ENCODE results near the gene TRIM65. TPM values are rescaled to one million over a fixed set of nuclear protein-coding genes. Genes with fewer than 3 reads are reported as not detected.

Gene TRIM65
- total and polyA plus RNA-seq, 10 of the 15 experiments (the other 5 are each of a cell fraction or from before 2014, with no cell fraction given) = 1.4 to 26.0 (median 10.8) TPM

GRCh38 chr17:75899767-75900468 lies 3.2 kb upstream of the TRIM65 start:
- Histone ChIP-seq H3K4me1 (ENCODE audit: control insufficient read depth, insufficient read depth, low read length) (peaks cover 5% of the 10 kb centered on the region), H3K9me3 (replicated peaks; ENCODE audit: control insufficient read depth, insufficient read depth, low read length) (no peaks in the 10 kb centered on the region), H3K27ac (ENCODE audit: control insufficient read depth, insufficient read depth) (no peak overlapping the region), H3K4me2 (ENCODE audit: control insufficient read depth, insufficient read depth) (no peak overlapping the region), H2AFZ (ENCODE audit: control insufficient read depth, low read depth, low read length) (no peak overlapping the region), H3K79me2 (ENCODE audit: control insufficient read depth, insufficient read depth, low read length) (peaks cover 23% of the 10 kb centered on the region), H3K36me3 (ENCODE audit: control insufficient read depth in 2 of 2, insufficient read depth in 2 of 2, low read length in 1 of 2) (peaks cover 10 to 17% of the 10 kb centered on the region in 2 experiments; a peak in 3 of 4 replicates), H4K20me1 (ENCODE audit: control insufficient read depth, insufficient read depth) (no peaks in the 10 kb centered on the region), H3K9ac (ENCODE audit: control insufficient read depth, insufficient read depth, low read length) (no peak overlapping the region), H3K27me3 (replicated peaks in 1 of 2; ENCODE audit: control insufficient read depth in 2 of 2, insufficient read depth in 2 of 2, low read length in 1 of 2) (no peaks in the 10 kb centered on the region), H3K4me3 (no peak overlapping the region)
- ChIA-PET POLR2A (interaction anchor here (1.7 kb wide), 1 partner anchor 13 kb away, joined by 6 read pairs; no protein-coding TSS in a partner anchor), RAD21 (ENCODE audit: unreplicated experiment) (no interaction called here), CTCF (interaction anchor here (1.0 to 1.4 kb wide), 2 partner anchors 44 to 45 kb away, joined by 4 to 7 read pairs; partner anchors contain the start of gene WBP2), SMC1A (ENCODE audit: uncharacterized antibody, unreplicated experiment) (no interaction called here)
- 98% methylated on average over 18 of the region's 23 CpGs for WGBS (ENCODE audit: insufficient coverage, insufficient replicate concordance, low lambda C conversion rate, missing lambda C conversion rate)
- FAIRE-seq (no peak), DNase-seq (ENCODE audit: low read depth, low spot score) (no peak), ATAC-seq (no peak)
- no peak for TF ChIP-seq BCL3 (IDR thresholded peaks at IDR 0.05; ENCODE audit: borderline replicate concordance, insufficient read depth, low read depth, low read length, poor library complexity, severe bottlenecking)
- TF ChIP-seq ZNF274 (IDR thresholded peaks at IDR 0.05; ENCODE audit: insufficient read depth, insufficient read length) = no peak
- TF ChIP-seq SP1 (IDR thresholded peaks at IDR 0.05; ENCODE audit: low read depth, low read length) = no peak
- TF ChIP-seq BRCA1 (IDR thresholded peaks at IDR 0.05; ENCODE audit: low read depth, low read length) = no peak
- no peak for TF ChIP-seq MXI1 (IDR thresholded peaks at IDR 0.05; ENCODE audit: low read depth, low read length)
- no peak for TF ChIP-seq TCF7 (IDR thresholded peaks at IDR 0.05; ENCODE audit: borderline replicate concordance)
- BruUV-seq (replicated peaks) = no TSS peak
- in situ Hi-C loops (cut with MboI) (no loop called here), intact Hi-C loops (cut with micrococcal nuclease; ENCODE audit: unreplicated experiment) (loop anchor here (5.0 kb wide), 2 partner anchors 43 to 123 kb away; partner anchors contain the start of gene WBP2)

All from GM12878 (cell line).